ENCODE measurements around the gene DNMT3A.
"Not testable (repeated sequence)": the region's sequence is repeated elsewhere in the genome, so short reads cannot be mapped to it uniquely, and the experiment has no call there.

The DNMT3A gene

DNA sequence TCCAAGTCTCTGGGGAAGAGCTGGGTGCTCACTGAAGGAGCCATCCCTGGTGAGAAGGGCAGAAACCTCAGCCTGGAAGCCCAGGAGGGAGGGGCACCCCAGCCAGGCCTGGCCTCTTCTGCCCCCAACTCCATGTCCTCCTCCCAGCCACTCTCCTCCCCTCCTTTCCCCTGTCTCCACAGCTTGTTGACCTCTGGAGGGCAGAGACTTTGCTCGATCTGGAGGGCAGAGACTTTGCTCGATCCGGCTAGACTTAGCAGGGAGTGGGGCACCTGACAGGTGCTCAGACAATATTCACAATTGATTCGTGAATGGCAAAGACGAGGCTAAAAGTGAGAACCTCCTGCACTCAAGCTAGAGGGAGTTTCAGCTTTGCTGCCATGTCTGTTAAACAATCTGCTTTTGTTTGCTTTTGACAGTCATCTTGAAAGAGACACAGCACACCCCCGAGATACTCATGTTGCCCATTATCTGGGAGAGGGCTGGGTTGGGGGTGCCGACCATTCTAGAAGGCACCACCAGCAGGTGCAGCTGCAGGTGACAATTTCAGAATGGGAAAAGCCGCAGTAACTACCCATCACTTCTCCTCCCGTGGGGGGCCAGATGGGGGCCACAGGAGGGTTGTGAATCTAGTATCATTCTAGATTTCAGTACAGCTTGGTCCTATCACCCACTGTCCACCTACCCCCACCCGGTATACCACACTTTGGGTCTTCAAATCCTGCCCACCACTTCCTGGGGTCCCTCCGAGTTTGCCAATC lies 54.8 kb downstream of the DNMT3A start:
- DNase-seq (ENCODE audit: low read depth in 2 of 2, low spot score in 1 of 2) = no peak

DNA sequence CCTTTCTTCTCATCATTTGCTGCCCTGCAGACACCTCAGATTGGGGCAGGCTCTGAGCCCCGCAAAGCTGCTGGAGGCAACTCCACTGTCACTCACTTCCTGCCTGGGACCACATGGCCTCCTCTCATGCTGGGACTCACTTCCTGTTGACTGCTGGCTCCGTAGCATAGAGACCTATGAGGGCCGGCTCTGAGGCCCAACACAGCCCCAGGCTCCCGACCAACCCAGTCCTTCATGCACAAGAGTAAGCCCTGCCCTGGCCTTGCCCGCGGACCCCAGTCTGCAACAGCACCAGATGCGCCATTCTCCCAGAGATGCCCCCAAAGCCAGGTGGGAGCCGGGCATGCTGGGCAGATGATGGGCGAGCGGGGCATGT lies 55.7 kb downstream of the DNMT3A start:
- peak in 1 of 2 donors; percentile 38 for DNase-seq (ENCODE audit: low read depth in 2 of 2, low spot score in 1 of 2)

DNA sequence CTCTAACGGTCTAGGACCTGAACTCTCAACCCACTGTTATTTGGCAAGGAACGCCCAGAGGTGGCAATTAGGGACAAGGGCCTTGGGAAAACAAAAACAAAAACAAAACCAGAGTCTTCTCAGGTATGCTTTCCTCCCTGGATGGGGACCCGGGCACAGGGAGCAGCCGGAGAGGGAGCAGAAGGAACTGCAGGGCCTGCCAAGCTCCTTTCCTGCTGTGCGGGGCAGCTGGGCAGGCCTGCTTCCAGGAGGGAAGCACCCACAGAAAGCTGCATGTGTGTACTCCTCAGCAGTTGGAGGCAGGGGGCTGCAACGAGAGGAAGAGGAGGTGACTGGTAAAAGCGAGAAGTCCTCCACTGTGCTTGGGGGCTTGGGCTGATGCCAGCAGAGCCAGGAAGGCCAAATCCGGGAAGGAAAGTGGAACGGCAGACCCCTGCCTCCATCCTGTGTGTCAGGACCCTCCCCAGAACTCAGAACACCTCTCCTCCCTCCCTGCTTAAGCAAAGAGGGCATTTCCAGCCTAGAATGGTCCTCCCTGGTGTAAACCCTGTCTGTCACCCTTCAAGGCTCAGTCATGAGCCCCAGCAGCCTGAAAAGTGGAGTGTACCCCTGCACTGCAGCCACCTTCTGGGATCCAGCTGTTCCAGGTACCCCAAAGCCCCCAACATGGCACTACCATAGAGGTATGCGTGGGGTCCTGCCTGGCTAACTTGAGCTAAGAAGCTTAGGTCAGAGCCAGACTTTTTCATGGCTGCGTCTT lies 56.3 kb downstream of the DNMT3A start:
- DNase-seq (ENCODE audit: low read depth in 2 of 2, low spot score in 1 of 2) = no peak

DNA sequence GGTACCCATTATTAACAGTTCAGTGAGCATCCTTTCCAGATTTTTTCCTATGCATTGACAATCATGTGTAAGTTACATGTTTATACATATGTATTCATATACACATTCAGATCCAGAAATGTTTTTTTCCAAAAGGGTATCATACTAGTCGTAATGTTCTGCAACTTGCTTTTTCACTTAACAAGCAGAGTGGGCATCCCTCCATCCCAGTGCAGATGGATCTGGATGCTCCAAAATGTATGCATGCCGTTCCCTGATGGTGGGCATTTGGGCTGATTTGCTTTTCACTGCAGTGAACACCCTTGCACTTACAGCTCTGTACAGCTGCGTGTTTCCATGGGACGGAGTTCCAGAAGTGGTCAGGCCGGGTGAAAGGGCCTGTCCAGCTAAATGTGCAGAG lies 57.0 kb downstream of the DNMT3A start:
- DNase-seq (ENCODE audit: low read depth in 2 of 2, low spot score in 1 of 2) = no peak

DNA sequence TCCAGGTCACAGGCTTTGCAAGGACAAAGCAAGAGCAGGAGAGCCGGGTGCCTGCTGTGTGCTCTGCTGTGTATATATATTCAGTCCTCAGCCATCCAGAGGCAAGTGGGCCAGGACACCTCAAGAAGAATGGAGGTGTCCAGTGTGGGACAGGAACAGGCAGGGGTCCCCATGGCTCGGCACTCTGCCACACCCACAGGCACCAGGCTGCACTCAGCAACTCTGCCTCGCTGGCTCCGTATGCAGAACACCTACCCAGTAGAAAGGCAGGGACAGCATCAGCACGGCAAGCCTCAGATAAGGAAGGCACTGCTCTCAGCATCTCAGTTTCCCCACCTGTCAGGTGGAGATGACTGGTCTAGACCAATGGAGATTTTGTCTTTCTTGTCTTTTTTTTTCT lies 57.8 kb downstream of the DNMT3A start:
- no peak for DNase-seq (ENCODE audit: low read depth in 2 of 2, low spot score in 1 of 2)

DNA sequence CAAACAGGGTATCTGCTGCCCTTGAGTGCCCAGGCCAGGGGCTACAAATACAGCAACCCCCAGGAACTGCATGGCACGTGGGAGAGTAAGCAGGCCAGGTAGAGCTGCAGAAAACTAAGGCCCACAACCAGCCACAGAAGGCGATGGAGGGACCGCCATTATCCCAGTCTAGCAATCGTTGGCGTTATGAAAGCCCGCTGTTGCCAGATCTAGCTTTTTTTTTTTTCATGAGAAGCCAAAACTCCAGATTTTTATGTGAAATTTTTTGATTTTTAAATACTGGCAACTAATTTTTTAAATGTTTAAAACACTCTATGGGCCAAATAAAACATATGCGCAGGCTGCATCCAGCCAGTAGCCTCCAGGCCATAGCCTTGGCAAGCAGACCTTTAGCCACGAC lies 59.8 kb downstream of the DNMT3A start:
- no peak for DNase-seq (ENCODE audit: low read depth in 2 of 2, low spot score in 1 of 2)

DNA sequence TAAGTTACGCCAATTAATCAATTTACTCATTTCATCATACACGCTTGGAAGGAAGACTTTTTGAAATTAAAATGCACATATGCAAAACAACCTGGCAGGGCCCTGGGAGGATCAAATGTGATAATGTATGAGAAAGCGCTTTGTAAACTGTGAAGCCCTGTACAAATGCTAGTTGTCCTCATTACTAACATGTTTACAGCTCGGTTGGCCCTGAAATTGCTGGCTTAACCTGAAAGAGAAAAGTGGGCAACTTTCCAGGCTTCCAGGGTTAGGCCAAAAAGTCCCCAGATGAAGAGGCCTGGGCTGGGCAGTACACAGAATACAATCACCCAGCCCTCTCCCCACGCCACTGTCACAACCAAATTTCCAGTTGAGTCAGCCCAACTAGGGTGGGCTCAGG lies 60.2 kb downstream of the DNMT3A start:
- no peak for DNase-seq (ENCODE audit: low read depth in 2 of 2, low spot score in 1 of 2)

DNA sequence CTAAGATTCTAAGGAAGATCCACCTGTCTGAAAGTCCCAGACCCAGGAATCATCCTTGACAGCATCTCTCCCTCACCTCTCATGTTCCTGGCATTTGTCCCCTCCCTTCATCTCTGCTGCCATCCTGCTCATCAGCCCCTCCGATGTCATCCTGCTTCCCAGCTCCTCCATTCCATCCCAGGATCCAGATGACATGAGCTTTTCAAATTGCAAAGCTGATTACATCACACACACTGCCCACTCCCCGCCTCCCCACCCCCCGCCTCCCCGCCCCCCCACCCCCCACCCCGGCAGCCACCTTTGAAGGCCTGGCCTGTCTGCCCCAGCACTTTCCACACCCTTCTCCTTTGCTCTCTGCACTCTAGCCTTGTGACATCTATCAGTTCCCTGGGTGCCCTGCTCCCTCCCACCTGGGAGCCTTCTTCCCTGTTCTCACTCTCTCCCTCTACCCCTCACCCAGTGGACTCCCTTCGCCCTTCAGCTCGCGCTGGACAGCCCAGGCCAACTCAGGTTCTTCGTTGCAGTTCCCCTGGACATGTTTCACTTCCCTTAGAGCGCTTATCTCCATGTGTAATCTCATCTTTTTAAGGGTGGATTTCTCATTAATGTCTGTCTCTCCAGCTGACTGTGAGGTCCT lies 61.6 kb downstream of the DNMT3A start:
- DNase-seq (ENCODE audit: low read depth in 2 of 2, low spot score in 1 of 2) = no peak

DNA sequence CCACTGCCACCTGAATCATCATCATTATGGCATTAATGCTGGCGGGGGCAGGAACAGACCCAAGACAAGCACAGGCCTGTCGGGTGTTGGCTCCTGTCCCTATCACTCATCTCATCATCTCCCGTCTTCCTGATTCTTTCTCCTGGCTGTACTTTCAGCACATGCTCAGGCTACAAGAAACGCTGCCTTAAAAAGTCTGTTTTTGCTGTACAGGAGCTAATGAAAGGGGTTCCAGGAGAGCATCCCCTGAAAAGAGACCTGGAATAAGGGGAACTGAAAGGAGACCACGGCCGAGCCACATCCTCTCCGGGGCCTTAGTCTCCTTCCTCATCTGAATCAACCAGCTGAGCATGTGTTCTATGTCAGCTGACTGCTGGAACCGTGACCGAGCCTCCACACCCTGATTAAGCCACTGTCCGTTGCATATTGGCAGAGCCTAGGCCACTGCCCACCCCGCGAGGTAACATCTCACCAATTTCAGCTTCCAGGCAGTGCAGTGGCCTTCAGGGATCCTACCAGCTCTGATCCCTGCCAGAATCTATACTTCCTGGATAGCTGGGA lies 62.6 kb downstream of the DNMT3A start:
- no peak for DNase-seq (ENCODE audit: low read depth in 2 of 2, low spot score in 1 of 2)

DNA sequence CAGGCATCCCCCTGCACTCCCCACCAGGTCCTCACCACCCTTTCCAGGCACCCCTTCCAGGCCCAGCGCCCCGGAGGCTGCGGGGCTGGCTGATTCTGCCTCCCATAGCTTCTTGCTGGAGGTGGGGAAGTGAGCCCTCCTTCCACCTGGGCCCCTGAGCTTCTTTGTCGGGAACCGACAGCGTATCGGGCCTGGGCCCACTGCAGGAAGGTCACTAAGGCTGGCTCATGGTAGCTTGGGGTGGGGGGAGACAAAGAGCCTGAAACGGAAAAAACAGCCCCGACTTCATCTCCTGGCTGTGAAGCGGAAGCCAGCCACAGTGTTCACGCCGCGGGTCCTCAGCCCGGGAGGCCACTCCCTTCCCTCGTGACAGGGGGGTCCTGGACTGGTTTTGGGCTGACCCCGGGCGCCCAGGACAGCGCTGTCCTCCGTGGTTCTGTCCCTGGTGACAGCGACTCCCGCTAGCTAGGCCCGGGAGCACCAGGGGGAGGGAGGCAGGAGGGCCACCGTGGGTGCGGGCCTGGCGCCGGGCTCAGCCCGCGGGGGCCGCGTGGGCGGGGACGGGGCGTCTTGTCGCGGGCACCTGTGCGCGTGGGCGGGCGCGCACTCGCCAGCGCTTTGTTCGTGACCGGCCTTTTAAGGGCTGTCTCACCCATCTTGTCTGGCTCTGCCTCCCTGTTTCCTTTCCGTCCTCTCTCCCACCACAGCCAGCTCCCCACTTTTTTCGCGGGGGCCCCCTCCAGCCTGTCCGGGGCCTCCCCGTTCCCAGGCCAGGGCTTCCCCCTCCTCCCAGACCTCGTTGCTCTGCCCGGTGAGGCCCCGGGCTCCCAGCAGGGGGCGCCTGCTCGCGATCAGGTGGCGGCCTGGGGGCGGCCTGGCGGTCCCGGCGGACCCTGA lies 64.9 kb downstream of the DNMT3A start:
- peak; percentile 37 to 58 for DNase-seq (ENCODE audit: low read depth in 2 of 2, low spot score in 1 of 2)

DNA sequence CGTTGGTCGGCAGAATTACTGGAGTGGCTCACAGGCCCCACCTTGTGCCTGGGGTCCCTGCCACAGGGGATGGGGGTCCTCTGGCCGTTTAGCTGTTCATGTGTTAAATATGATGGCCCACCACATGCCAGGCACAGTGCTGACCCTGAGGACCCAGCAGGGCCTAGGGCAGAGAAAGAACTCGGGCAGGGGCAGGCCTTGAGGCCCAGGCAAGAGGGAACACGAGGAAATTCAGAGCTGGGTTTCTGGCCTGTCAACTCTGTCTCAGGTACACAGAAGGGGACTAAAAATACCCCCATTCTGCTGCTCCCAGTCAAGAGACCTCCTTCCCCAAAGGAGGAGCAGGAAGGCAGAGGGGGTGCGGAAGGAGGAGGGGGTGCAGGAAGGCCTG lies 66.2 kb downstream of the DNMT3A start:
- no peak for DNase-seq (ENCODE audit: low read depth in 2 of 2, low spot score in 1 of 2)

DNA sequence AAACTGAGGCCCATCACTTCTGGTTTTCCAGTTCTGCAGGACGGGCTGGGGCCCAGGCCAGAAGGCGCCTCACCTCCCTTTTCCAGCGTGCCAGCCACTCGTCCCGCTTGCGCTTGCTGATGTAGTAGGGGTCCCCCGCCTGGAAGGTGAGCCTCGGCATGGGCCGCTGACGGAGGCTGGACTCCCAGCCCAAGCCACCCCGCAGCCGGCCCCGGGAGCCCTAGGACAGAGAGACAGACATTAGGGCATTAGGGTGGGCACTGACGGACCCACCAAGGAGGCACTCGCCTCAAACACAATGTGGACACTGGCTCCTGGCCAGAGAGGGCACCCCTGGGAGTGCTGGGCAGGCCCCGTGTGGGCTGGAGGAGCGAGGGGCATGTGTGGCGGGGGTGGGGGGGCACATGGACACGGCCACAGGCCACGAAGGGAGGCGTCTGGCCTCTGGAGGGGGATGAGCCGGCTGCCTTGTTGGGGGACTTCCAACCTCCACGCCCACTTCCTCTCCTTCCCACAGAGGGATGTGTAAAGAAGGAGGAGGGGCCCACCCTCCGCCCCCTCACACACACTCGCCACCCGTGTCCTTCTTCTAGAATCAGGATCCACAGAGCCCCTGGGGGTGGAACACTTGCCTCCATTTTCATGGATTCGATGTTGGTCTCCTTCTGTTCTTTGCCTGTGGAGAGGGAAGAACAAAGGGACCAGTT lies 66.7 kb downstream of the DNMT3A start:
- DNase-seq (ENCODE audit: low read depth in 2 of 2, low spot score in 1 of 2) = peak in 1 of 2 donors; percentile 67

DNA sequence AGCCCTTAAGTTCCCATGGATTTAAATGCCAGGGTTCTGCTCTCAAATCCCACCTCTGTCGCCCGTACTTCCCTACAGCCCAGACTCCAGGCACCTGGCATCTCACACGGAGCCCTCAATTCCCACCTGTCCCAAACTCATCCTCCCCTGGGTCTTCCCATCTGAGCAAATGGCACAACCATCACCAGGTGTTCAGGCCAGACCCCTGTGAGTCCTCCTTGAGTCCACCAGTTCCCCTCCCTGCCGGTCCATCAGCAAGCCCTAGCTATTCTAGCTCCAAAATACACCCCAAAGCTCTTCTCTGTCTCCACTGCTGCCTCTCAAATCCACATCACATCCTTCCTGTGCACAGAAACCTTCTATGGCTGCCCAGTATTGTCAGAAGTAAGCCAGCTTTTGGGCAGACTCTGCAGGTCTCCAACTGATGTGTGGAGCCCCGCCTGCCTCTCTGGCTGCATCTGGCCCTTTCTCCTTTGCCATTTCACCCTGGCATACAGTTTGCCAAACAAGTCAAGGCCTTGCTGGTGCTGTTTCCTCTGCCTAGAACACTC lies 67.7 kb downstream of the DNMT3A start:
- no peak for DNase-seq (ENCODE audit: low read depth in 2 of 2, low spot score in 1 of 2)

DNA sequence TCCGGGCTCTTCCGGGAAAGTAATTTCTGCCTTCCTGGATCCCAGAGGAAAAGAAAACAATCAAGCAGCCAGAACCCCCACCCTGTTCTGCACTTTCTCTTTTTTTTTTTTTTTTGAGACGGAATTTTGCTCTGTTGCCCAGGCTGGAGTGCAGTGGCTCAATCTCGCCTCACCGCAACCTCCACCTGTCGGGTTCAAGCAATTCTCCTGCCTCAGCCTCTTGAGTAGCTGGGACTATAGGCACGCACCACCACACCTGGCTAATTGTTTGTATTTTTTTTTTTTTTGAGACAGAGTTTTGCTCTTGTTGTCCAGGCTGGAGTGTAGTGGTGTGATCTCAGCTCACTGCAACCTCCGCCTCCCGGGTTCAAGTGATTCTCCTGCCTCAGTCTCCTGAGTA lies 69.0 kb downstream of the DNMT3A start:
- not testable (repeated sequence) for DNase-seq (ENCODE audit: low read depth in 2 of 2, low spot score in 1 of 2)

DNA sequence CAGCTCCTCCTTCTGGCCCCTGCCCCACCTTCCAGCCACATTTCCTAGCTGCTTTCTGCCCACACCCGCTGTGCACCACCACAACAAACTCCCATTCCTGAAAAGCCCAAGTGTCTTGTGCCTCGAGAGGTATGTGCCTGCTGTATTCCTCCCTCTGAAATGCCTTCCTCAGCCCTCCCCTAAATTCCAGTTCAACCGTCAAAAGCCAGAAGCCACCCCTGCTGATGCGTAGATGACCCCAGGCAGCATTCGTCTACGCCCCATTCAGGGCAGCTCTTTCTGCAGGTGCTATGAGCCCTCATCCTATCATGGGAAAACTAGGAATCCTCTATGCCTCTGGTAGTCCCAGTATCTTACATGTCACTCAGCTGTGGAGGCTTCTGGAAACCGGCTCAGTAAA lies 71.7 kb downstream of the DNMT3A start:
- no peak for DNase-seq (ENCODE audit: low read depth in 2 of 2, low spot score in 1 of 2)

DNA sequence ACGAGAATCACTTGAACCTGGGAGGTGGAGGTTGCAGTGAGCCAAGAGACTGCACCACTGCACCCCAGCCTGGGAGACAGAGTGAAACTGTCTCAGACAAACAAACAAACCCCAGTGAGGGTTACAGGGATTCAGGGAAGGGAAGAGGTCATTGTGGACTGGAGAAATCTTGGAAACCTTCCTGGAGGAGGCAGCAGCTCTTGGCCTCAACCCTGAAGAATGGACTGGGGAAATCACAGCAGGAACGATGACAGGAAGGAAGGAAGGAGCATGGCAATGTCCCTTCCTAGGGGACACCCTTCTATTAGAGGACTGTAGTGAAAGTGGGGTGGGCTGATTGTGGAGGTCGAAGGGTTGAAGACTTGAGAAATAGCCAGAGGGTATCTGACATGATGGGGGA lies 72.5 kb downstream of the DNMT3A start:
- no peak for DNase-seq (ENCODE audit: low read depth in 2 of 2, low spot score in 1 of 2)

DNA sequence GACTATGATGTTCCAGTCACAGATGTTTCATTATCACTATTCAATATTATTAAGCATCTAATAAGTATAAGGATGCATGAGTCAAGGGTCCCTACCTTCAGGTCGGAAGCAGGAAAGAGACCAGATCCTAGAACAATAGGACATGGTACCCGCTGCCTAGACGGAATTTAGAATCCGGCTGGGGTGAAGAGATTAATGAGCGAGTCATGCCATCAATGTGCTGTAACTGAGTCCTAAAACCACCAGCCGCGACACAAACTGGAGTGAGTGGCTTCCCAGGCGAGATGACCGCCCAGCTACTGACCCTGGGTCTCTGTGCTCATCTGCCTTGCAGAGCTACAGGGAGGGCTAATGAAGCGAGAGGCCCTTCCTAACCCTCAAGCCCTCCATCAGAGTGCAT lies 73.6 kb downstream of the DNMT3A start:
- no peak for DNase-seq (ENCODE audit: low read depth in 2 of 2, low spot score in 1 of 2)

DNA sequence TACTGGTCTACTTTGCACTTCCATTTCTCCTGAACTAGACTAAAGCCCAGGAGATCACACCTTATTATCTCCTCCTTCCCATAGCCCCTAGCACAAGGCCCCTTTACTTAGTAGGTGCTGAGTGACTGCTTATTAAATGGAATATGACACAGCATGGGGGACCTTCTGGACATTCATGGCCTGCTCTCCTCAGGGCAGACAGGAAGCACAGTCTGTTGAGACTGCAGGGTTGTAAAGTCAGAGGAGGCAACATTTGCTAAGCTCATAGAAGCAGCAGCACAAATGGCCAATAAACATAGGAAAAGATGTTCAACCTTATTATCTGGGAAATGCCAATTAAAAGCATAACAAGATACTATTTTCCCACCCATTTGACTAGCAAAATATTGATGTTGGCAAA lies 75.3 kb downstream of the DNMT3A start:
- DNase-seq (ENCODE audit: low read depth in 2 of 2, low spot score in 1 of 2) = no peak

DNA sequence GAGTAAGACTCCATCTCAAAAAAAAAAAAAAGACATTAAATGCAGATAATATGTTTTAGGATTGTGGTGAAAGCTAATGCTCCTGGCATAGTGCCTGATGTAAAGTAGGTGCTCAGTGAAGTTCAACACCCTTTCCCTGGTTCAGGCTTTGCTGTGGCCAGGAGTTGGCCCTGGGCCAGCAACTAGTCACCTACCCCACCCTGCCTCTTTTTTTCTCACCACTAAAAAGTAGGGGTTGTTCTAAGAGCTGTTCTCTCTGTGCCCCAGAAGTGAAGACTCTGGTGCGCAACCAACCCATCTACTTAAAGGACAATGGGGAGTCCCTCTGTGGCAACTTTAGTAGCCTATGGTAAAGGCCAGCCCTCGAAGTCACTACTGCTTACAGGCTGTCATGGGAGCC lies 75.9 kb downstream of the DNMT3A start:
- no peak for DNase-seq (ENCODE audit: low read depth in 2 of 2, low spot score in 1 of 2)

DNA sequence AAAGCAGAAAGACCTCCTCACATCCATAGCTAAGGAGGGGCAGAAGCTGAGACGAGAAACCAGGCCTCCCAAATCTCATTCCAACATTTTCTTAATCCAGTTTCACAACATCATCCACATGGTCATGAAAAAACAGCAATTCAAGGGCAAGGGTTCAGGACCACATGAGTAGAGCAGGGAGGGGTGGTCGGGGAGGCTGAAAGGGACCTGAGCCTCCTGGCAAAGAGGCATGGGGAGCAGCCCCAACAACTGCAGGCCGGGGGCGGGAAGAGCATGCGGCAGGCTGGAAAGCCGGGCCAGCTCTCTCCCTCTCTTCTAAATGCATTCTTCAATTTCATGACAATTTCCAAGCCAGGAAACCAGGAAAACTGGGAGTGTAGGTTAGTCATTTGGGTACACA lies 76.7 kb downstream of the DNMT3A start:
- DNase-seq (ENCODE audit: low read depth in 2 of 2, low spot score in 1 of 2) = no peak
